HEK293 (cell line): Measurements from ENCODE around the gene DNAL4.

Source experiments
- CTCF ChIA-PET: fragments of 350-600 bp; formaldehyde crosslinking; extraction: SDS; loops from one replicate; lab custom pipeline; 2021; ENCODE audit warnings: antibody characterized with exemption; lab: Yijun Ruan, JAX
- POLR2A ChIA-PET: fragments of 300-600 bp; formaldehyde crosslinking; extraction: SDS; loops from one replicate; lab custom pipeline; 2020; ENCODE audit warnings: antibody characterized with exemption, inconsistent platforms; lab: Yijun Ruan, JAX
- H3K27ac ChIP-seq: fragments of 200-500 bp; sonication (Bioruptor generic); 2 replicates; pipeline ENCODE4 v1.5.1; 2014; ENCODE audit warnings: low read depth, low read length, control low read depth, inconsistent platforms; ENCODE audit errors: extremely low read depth
- H3K36me3 ChIP-seq, 2 experiments: fragments of 200-500 bp in 1 of 2; sonication (Bioruptor generic) in 1 of 2; 1 replicate in 1 of 2; 2 replicates in 1 of 2; pipeline ENCODE4 v1.5.1; 2014 to 2017; ENCODE audit warnings: inconsistent platforms in 2 of 2, low read length in 2 of 2; ENCODE audit not compliant: control insufficient read depth in 2 of 2, insufficient read depth in 1 of 2
- H3K4me1 ChIP-seq: fragments of 200-500 bp; sonication (Bioruptor generic); 2 replicates; pipeline ENCODE4 v1.5.1; 2014; ENCODE audit warnings: mild to moderate bottlenecking, low read length, inconsistent platforms; ENCODE audit not compliant: control insufficient read depth, insufficient read depth
- H3K4me3 ChIP-seq: 2 replicates; pipeline ENCODE4 v1.5.1; 2011; ENCODE audit warnings: low read depth, mild to moderate bottlenecking, control low read depth, low read length, moderate library complexity
- H3K9me3 ChIP-seq: fragments of 200-500 bp; sonication (Bioruptor generic); 2 replicates; pipeline ENCODE4 v1.5.1; 2014; ENCODE audit warnings: low read depth, low read length, inconsistent platforms; ENCODE audit not compliant: control insufficient read depth, insufficient read depth
- BCL11B ChIP-seq: fragments of 450-650 bp; formaldehyde crosslinking; IDR thresholded peaks from 2 replicates; pipeline ENCODE4 v1.5.1; 2016; ENCODE audit warnings: low read depth, missing biosample characterization, missing genetic modification characterization
- EGR2 ChIP-seq: fragments of 450-650 bp; formaldehyde crosslinking; IDR thresholded peaks from 2 replicates; pipeline ENCODE4 v1.5.1; 2016; ENCODE audit warnings: low read depth, missing biosample characterization, missing genetic modification characterization
- KLF1 ChIP-seq: fragments of 450-650 bp; formaldehyde crosslinking; IDR thresholded peaks from 2 replicates; pipeline ENCODE4 v1.5.1; 2016; ENCODE audit warnings: missing biosample characterization, missing genetic modification characterization
- ZFHX2 ChIP-seq: fragments of 450-650 bp; formaldehyde crosslinking; conservative IDR thresholded peaks from 2 replicates; pipeline ENCODE4 v1.5.1; 2016; ENCODE audit warnings: missing biosample characterization, missing genetic modification characterization
- ZNF174 ChIP-seq: fragments of 450-650 bp; formaldehyde crosslinking; IDR thresholded peaks from 2 replicates; pipeline ENCODE4 v1.5.0; 2017; ENCODE audit warnings: missing biosample characterization, mild to moderate bottlenecking, missing genetic modification characterization
- ZNF202 ChIP-seq: fragments of 450-650 bp; formaldehyde crosslinking; IDR thresholded peaks from 2 replicates; pipeline ENCODE4 v1.5.1; 2016; ENCODE audit warnings: missing biosample characterization, missing genetic modification characterization, borderline replicate concordance
- ZNF354C ChIP-seq: fragments of 450-650 bp; formaldehyde crosslinking; IDR thresholded peaks from 2 replicates; pipeline ENCODE4 v1.5.1; 2016; ENCODE audit warnings: missing biosample characterization, missing genetic modification characterization, low read depth, borderline replicate concordance
- ZNF426 ChIP-seq: fragments of 450-650 bp; formaldehyde crosslinking; IDR thresholded peaks from 2 replicates; pipeline ENCODE4 v1.5.1; 2017; ENCODE audit warnings: missing biosample characterization, missing genetic modification characterization, mild to moderate bottlenecking, inconsistent platforms, moderate library complexity
- ZNF48 ChIP-seq: fragments of 450-650 bp; formaldehyde crosslinking; IDR thresholded peaks from 2 replicates; pipeline ENCODE4 v1.5.1; 2016; ENCODE audit warnings: missing biosample characterization, missing genetic modification characterization
- ZNF530 ChIP-seq: fragments of 450-650 bp; formaldehyde crosslinking; IDR thresholded peaks from 2 replicates; pipeline ENCODE4 v1.5.1; 2016; ENCODE audit warnings: low read depth, missing biosample characterization, missing genetic modification characterization
- ZNF560 ChIP-seq: fragments of 450-650 bp; formaldehyde crosslinking; IDR thresholded peaks from 2 replicates; pipeline ENCODE4 v1.5.1; 2017; ENCODE audit warnings: missing biosample characterization, missing genetic modification characterization, borderline replicate concordance
- ZNF621 ChIP-seq: fragments of 450-650 bp; formaldehyde crosslinking; IDR thresholded peaks from 2 replicates; pipeline ENCODE4 v1.5.1; 2017; ENCODE audit warnings: missing biosample characterization, missing genetic modification characterization
- ZNF768 ChIP-seq: fragments of 450-650 bp; formaldehyde crosslinking; IDR thresholded peaks from 2 replicates; pipeline ENCODE4 v1.5.1; 2018; ENCODE audit warnings: missing biosample characterization, mild to moderate bottlenecking, missing genetic modification characterization
- TF ChIP-seq, protein P1 (sequence below): fragments of 450-650 bp; formaldehyde crosslinking; IDR thresholded peaks from 2 replicates; pipeline ENCODE4 v1.5.1; 2016; ENCODE audit warnings: missing biosample characterization, missing genetic modification characterization
- TF ChIP-seq, protein P2 (sequence below): fragments of 450-650 bp; formaldehyde crosslinking; IDR thresholded peaks from 2 replicates; pipeline ENCODE4 v1.5.1; 2016; ENCODE audit warnings: missing biosample characterization, missing genetic modification characterization
- TF ChIP-seq, protein P3 (sequence below): fragments of 450-650 bp; formaldehyde crosslinking; IDR thresholded peaks from 2 replicates; pipeline ENCODE4 v1.5.1; 2016; ENCODE audit warnings: missing biosample characterization, missing genetic modification characterization
- TF ChIP-seq, protein P4 (sequence below): fragments of 450-650 bp; formaldehyde crosslinking; conservative IDR thresholded peaks from 2 replicates; pipeline ENCODE4 v1.5.1; 2016; ENCODE audit warnings: low read depth, missing biosample characterization, missing genetic modification characterization

DNAL4 gene

DNA sequence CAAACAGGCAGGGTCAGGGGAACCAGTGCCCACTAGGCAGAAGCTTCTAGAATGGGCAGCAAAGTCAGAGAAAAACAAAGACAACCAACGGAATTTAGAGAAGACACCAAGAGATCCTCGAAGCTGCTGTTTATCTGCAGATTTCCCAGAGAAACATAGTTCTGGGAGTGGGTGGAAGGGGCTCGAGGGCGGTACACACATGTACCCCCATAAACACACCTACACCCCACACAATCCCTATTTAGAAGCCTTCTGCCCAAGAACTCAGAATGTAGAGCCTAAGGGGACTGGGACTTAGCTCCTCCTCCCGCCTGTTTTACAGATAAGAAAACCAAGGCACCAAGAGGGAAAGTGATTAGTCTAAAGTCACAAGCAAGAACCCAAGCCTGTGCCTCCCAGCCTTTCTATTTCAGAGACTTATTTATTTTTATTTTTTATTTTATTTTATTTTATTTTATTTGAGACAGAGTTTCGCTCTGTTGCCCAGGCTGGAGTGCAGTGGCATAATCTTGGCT is 43.5 kb upstream of the DNAL4 start:
- TF ChIP-seq, protein P1, sequence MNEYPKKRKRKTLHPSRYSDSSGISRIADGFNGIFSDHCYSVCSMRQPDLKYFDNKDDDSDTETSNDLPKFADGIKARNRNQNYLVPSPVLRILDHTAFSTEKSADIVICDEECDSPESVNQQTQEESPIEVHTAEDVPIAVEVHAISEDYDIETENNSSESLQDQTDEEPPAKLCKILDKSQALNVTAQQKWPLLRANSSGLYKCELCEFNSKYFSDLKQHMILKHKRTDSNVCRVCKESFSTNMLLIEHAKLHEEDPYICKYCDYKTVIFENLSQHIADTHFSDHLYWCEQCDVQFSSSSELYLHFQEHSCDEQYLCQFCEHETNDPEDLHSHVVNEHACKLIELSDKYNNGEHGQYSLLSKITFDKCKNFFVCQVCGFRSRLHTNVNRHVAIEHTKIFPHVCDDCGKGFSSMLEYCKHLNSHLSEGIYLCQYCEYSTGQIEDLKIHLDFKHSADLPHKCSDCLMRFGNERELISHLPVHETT: no peak
- TF ChIP-seq ZNF202 (tag by site-specific recombination) (no peak), ZNF621 (no peak), ZNF48 (tag by site-specific recombination) (no peak), ZNF174 (no peak), KLF1 (tag by site-specific recombination) (no peak), BCL11B (tag by site-specific recombination) (no peak), ZNF426 (tag by site-specific recombination) (no peak), ZNF354C (tag by site-specific recombination) (no peak), ZFHX2 (tag by site-specific recombination) (peak; percentile 79), ZNF560 (tag by site-specific recombination) (no peak), EGR2 (peak; percentile 60; the same call in 1 of the 2 replicates), ZNF768 (tag by site-specific recombination) (no peak), ZNF530 (tag by site-specific recombination) (no peak)
- TF ChIP-seq, protein P2, sequence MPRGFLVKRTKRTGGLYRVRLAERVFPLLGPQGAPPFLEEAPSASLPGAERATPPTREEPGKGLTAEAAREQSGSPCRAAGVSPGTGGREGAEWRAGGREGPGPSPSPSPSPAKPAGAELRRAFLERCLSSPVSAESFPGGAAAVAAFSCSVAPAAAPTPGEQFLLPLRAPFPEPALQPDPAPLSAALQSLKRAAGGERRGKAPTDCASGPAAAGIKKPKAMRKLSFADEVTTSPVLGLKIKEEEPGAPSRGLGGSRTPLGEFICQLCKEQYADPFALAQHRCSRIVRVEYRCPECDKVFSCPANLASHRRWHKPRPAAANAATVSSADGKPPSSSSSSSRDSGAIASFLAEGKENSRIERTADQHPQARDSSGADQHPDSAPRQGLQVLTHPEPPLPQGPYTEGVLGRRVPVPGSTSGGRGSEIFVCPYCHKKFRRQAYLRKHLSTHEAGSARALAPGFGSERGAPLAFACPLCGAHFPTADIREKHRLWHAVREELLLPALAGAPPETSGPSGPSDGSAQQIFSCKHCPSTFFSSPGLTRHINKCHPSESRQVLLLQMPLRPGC (tag by site-specific recombination): no peak
- TF ChIP-seq, protein P3, sequence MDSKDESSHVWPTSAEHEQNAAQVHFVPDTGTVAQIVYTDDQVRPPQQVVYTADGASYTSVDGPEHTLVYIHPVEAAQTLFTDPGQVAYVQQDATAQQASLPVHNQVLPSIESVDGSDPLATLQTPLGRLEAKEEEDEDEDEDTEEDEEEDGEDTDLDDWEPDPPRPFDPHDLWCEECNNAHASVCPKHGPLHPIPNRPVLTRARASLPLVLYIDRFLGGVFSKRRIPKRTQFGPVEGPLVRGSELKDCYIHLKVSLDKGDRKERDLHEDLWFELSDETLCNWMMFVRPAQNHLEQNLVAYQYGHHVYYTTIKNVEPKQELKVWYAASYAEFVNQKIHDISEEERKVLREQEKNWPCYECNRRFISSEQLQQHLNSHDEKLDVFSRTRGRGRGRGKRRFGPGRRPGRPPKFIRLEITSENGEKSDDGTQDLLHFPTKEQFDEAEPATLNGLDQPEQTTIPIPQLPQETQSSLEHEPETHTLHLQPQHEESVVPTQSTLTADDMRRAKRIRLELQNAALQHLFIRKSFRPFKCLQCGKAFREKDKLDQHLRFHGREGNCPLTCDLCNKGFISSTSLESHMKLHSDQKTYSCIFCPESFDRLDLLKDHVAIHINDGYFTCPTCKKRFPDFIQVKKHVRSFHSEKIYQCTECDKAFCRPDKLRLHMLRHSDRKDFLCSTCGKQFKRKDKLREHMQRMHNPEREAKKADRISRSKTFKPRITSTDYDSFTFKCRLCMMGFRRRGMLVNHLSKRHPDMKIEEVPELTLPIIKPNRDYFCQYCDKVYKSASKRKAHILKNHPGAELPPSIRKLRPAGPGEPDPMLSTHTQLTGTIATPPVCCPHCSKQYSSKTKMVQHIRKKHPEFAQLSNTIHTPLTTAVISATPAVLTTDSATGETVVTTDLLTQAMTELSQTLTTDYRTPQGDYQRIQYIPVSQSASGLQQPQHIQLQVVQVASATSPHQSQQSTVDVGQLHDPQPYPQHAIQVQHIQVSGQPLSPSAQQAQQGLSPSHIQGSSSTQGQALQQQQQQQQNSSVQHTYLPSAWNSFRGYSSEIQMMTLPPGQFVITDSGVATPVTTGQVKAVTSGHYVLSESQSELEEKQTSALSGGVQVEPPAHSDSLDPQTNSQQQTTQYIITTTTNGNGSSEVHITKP: no peak
- TF ChIP-seq, protein P4, sequence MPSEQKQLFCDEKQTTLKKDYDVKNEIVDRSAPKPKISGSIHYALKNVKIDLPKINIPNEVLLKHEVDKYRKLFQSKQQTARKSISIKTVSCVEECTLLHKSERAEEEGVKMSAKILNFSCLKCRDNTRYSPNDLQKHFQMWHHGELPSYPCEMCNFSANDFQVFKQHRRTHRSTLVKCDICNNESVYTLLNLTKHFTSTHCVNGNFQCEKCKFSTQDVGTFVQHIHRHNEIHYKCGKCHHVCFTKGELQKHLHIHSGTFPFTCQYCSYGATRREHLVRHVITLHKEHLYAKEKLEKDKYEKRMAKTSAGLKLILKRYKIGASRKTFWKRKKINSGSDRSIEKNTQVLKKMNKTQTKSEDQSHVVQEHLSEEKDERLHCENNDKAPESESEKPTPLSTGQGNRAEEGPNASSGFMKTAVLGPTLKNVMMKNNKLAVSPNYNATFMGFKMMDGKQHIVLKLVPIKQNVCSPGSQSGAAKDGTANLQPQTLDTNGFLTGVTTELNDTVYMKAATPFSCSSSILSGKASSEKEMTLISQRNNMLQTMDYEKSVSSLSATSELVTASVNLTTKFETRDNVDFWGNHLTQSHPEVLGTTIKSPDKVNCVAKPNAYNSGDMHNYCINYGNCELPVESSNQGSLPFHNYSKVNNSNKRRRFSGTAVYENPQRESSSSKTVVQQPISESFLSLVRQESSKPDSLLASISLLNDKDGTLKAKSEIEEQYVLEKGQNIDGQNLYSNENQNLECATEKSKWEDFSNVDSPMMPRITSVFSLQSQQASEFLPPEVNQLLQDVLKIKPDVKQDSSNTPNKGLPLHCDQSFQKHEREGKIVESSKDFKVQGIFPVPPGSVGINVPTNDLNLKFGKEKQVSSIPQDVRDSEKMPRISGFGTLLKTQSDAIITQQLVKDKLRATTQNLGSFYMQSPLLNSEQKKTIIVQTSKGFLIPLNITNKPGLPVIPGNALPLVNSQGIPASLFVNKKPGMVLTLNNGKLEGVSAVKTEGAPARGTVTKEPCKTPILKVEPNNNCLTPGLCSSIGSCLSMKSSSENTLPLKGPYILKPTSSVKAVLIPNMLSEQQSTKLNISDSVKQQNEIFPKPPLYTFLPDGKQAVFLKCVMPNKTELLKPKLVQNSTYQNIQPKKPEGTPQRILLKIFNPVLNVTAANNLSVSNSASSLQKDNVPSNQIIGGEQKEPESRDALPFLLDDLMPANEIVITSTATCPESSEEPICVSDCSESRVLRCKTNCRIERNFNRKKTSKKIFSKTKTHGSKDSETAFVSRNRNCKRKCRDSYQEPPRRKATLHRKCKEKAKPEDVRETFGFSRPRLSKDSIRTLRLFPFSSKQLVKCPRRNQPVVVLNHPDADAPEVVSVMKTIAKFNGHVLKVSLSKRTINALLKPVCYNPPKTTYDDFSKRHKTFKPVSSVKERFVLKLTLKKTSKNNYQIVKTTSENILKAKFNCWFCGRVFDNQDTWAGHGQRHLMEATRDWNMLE (tag by site-specific recombination): no peak
- POLR2A ChIA-PET: no interaction called here

More for the DNA sequence above, 43.5 kb upstream of the DNAL4 start:
- H3K4me3 ChIP-seq: no peak overlapping the region
- H3K9me3 ChIP-seq: no peaks in the 10 kb centered on the region
- CTCF ChIA-PET: interaction anchor here (0.6 to 2.1 kb wide), 2 partner anchors 69 to 134 kb away, joined by 3 to 16 read pairs; no protein-coding TSS in a partner anchor
- H3K27ac ChIP-seq: no peak overlapping the region
- no peaks in the 10 kb centered on the region for H3K36me3 ChIP-seq
- 0 out of 2 replicates have a peak, but pooled peaks cover 2% of the 10 kb centered on the region for H3K4me1 ChIP-seq
